HG02943 (cell line): Measurements from ENCODE around the gene CLCN4.

Source experiments
- ATAC-seq: cut with Tn5 transposase; IDR thresholded peaks from one replicate; pipeline ENCODE4 v1.9.1; 2021; ENCODE audit warnings: mild to moderate bottlenecking, low read depth, moderate library complexity; ENCODE audit not compliant: unreplicated experiment

CLCN4 gene

DNA sequence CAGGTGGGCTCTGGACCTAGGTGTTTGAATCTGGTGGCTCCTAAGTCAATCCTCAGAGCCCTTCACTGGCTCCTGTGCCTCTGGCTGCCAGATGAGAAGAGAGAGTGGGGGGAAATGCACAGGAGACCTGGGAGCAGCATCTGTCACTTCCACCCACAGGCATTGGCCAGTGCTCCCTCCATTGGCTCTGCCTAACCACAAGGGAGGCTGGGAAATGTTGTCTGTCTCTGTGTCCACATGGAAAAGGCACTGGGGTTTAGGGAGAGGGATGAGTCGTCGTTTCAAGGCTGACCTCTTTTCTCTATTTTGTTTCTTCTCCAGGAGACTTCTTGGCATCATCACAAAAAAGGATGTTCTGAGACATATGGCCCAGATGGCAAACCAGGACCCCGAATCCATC, 76.4 kb downstream of the CLCN4 start:
- no peak for ATAC-seq

DNA sequence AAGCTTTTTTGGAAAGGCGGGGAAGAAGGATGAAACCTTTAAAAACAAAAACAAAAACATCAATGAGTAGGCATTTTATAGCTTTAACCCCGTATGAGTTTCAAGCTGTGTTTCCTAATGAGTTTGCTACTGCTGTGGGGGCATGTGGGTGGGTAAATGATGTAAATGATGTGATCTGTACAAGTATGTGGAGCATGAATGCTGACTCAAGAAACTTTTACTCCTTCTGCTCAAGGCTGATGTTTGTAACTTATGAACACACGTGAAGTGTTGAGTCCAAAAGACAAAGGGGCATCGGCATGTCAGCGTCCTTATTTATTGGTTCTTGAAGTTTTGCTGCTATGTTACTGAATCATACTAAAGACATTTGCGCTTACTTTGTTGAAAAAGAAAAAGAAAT, 76.9 kb downstream of the CLCN4 start:
- no peak for ATAC-seq

DNA sequence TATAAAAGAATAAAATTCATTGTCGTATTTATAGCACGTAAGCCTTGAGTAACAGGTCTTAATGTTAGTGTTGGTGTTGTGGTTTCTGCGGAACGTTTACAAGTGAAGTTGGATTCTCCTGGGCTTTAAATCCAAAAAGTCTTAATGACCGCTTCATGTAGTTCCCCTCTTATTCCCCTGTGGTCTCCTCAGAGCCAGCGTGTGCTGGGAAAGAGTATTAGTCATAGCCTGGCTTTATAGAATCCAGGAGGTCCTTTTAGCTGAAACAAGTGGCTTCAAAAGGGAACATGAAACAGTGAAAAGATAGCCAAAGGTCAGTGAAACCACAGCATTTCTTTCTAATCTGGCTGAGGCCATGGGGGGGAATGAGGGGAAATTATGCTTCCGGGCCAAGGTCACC, 79.1 kb downstream of the CLCN4 start:
- no peak for ATAC-seq

DNA sequence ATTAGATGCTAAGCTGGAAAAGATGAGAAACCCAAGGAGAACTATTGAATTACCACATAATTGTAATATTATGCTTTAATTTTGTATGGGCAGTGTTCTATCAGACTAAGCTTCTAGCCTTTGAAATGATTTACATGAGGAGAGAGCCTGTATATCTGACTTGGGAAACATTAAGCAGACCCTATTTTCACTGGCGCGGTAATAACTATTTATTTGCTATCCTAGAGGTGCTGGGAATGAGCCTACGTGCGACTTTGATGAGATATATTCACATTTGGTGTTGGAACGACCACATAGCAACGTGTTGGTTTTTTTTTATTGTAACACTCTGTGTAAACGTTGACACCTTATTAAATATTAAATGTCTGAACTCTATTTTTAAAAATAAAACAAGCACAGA, 80.5 kb downstream of the CLCN4 start:
- no peak for ATAC-seq

DNA sequence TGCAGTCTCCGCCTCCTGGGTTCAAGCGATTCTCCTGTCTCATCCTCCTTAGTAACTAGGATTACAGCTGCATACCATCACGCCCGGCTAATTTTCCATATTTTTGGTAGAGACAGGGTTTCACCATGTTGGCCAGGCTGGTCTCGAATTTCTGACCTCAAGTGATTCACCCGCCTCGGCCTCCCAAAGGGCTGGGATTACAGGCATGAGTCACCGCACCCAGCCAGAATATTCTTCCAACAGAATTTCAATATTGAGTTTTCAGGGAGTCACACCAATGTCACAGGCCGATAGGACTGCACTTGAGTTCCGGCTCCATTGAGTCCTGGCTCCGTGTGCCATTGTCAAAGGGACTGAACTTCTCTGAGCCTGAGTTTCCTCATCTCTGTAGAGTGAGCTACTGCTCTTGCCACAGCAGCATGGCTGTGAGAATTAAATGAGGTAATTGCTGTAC, 82.9 kb downstream of the CLCN4 start:
- ATAC-seq, result no peak

DNA sequence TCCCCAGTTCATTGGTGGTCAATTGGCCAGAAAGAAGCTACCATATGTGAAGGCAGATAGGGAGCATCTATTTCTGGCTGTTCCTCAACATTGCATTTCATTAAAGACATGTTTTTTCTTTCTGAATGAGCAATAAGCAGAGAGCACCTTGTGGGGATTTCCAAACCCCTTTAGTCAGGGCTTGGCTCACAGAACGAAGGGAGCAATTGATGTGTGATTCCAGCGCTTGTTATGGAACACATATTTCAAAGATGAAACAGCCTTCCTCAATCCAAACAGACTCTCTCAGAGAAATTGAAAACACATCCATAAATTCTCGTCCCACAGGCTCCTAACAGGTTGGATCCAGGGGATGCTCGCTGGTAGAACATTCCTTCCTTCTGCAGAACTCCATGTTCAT, 84.1 kb downstream of the CLCN4 start:
- no peak for ATAC-seq

DNA sequence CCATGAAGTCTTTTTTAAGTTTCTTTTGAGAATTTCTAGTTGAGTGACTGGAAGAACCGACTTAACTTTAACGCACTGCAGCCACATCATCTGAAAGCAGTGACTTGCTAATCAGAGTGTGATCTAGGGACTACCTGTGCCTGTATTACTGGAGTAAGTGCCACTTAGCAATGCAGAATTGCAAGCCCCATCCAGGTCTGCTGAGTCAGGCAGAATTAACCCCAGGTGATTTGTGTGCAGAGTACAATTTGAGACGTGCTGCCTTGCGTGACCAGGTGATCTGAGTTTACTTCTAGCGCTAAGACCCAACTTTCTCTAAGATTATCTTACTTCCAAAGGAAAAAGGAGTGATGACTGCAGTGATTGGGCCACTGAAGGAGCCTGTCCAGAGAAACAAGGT, 85.3 kb downstream of the CLCN4 start:
- ATAC-seq, result no peak

DNA sequence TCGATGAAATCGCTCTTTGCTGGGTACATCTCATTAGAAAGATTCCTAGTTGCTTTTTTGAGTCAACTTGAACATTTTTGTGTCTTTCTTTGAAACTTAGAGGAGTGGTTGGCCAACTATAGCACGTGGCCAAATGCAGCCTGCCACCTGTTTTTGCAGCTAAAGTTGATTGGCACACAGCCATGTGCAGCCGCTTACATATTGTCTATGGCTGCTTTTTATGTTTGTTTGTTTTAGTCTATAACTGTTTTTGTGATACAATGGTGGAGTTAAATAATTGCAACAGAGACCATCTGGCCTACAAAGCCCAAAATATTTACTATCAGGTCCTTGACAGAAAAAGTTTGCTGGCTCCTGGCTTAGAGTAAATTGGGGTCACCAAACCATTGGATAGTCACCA, 86.3 kb downstream of the CLCN4 start:
- ATAC-seq, result no peak

DNA sequence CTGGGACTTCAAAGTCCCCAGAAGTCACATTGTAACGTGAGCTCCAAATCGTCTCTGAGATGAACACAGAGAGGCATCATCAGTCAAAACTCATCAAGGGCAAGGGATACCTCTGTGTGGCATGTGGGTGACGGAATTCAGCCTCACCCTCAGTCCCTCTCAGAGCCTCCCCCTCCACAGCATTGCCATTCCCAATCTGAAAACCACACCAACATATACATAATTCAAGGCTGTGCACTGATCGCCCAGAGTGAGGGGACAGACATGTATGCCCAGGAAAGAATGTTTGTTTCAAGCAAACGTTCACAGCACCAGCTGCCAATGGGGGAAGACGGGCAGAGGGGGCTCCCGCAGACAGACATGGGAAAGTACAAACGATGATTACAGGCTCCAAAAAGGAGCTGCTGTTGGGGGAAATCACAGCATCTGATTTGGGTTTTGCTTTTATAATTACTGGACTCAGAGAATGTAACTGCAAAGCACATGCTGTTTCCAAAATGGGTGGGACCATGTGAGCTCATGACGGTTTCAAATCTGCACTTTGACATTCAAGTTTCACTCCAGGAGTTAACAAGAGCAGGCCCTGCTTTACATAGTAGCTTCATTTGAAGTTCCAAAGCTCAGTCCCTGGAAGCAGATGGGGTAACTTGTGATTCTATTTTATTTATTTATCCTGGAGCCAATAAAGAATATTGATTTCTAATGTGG, 88.3 kb downstream of the CLCN4 start:
- no peak for ATAC-seq

DNA sequence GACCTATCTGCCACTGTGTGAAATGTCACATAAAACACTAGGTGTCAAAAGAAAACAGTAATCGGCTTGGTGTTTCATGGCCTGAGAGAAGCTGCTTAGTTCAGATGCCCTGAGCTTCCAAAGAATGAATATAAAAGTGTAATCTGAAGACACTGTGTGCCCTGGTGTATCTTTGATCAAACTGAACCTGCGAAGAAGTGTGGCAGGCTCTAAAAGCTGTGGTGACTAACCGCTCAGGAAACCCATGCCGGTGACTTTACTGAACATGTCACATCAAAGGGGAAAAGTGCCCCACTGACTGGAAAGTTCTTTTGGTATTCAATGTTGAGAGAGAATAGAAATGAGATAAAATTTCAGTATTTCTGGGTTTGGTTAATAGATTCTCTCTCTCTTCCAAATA, 89.1 kb downstream of the CLCN4 start:
- ATAC-seq, result no peak

DNA sequence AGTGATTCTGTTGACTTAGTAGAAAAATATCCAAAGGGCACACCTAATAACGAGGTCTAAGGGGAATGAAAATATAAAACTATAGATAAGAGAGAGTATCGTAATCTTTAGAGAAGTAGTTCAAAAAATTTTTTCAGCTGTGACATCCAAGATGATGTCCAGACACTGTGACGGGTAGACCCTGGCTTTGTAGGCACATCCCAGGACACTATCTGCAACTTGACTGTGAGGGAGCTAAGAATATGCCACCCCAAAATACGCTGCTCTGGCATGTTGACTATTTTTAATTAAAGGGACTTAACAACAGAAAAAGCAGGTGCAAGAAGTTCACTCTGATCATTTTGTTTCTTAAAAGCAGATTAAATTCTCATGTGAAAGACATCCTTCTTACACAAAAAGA, 89.5 kb downstream of the CLCN4 start:
- no peak for ATAC-seq

DNA sequence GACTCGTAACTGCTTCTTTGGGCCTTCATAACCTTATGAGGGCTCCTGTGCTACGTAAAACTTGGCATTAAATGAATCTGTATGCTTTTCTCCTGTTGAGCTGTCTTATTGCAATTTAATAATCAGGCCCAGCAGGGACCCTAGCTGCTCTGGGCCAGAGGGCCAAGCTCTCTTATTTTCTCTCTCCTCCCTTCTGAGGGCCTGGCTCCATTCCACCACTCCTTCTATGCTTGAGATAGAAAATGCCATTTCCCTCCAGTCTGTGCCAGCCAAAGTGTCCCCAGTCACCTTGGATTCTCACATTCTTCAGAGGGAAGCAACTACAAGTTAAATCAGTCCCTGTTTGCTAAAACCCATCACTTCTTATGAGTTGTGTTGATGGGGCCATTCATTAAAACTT, 90.1 kb downstream of the CLCN4 start:
- ATAC-seq, result no peak

DNA sequence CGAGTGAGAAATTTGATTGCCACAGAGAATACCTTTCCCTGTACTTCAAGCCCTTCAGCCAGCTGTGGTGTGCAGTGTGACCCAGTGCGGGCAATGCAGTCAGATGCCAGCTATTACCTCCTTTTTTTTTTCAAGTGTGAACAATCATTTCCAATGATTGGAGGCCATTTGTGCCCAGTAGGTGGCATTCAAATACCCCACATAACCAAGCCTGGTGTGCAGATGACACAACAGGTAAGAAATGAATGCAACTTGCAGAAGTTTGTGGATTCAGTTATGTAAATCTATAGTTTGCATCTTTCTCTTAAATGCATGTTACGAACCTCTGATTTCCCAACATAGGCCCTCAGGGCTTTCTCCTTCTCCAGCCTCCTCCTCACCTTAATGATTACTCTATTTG, 98.0 kb downstream of the CLCN4 start:
- no peak for ATAC-seq

DNA sequence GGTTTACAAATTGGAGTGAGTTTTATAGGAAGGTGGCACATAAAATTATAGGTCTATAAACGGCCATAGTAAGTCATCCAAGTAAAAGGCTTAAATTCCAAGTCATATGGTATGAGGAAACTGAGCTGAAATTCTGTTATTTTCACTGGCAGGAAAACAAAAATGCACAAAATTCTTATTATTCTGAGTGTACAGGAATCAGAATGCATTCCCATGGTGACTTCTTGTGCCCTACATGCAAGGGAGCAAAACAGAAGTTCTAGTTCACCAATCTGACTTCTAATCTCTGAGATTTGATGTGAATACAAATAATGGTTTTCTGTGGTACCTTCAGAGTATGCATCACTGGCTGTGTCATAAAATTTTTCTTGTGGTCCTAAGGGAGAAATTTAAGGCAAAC, 102.9 kb downstream of the CLCN4 start:
- no peak for ATAC-seq

DNA sequence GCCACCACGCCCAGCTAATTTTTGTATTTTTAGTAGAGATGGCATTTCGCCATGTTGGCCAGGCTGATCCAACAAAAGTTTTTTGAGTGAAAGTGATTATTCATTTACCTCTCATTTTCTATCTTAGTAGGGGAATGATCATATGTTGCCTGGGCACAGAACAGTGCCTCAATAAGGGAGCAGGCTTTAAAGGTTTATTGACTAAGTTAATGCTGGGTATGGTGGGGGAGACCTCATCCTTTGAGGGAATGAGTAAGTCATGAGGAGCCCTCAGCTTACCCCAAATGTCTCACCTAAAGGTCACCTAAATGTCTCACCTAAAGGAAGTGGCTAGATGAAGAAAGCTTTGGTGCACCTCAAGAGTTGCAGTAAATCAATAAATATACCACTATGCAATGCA, 109.0 kb downstream of the CLCN4 start:
- no peak for ATAC-seq

DNA sequence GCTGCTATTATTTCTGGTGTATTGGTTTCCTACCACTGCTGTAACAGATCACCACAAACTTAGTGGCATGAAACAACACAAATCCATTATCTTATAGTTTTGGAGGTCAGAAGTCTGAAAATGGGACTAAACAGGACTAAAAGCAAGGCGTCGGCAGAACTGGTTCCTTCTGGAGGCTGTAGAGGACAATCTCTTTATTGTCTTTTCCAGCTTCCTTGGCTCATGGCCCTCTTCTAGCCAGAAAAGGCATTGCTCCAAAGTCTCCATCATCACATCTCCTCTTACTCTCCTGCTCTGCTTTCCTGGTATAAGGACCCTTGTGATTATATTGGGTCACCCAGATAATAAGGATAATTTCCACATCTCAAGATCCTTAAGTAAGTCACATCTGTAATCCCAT, 121.9 kb downstream of the CLCN4 start:
- no peak for ATAC-seq

DNA sequence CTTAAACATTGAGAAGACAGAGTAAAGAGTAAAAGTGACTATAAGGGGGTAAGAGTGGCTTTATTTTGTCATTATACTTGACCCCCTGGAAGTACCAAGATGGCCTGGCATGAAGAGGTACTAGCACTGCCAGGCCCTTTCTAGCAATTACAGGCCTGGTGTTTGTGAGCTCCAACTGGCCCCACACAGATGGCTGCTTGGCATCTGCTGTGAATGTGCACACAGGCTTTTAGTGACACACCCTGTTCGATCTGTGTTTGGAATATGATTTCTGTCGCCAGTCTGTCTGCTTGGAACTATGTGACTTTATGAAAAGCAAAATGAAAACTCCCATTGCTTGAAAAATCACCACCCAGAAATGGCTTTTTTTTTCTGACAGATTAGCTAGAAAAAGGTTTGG, 123.3 kb downstream of the CLCN4 start:
- no peak for ATAC-seq

DNA sequence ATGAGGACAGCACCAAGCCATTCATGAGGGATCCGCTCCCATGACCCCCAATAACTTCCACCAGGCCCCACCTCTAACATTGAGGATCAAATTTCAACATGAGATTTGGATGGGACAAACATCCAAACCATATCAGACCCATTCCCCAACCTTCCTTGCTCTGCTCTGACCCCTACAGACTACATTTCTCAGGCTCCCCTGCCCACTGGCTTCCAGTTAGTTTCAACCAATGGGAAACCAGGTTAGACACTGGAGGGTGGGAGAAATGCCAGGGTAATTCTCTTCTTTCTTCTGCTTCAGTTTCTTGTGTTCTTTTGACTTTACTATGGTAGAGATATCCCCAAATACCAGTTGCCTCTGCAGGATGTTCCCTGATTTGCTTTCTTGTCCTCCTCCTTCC, 125.7 kb downstream of the CLCN4 start:
- ATAC-seq, result no peak

DNA sequence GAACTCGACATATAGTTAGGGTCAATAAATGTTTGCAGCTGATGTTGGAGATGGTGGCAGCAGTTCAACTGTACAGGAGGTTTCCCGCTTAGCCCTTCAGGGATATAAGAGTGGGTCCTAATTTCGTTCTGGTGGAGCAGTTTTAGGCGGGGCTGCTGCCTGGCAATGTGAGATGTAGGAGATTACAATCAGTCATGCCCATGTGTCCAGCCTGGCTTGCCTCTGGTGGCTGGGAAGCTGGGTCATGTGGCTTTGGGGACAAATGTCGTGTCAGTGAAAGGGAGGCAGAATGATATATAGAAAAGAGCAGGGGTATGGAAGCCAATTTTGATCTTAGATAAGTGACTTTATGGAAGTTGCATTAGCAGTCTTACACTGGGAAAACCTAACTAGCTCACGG, 129.4 kb downstream of the CLCN4 start:
- ATAC-seq, result no peak
